Keratinocyte (primary cell): ENCODE results near the gene TMEM151A. TPM values are rescaled to one million over a fixed set of nuclear protein-coding genes. Genes with fewer than 3 reads are reported as not detected.

ENCODE experiments used
- DNase-seq: peaks from one replicate; pipeline ENCODE4 v3.0.0-alpha.2; 2011; ENCODE audit warnings: low read depth, missing footprints, low spot score
- FAIRE-seq: peaks from 2 replicates; lab custom pipeline; 2011; peaks lifted over from hg19 to GRCh38; lab: Jason Lieb, UNC
- H2AFZ ChIP-seq: 2 replicates; pipeline ENCODE4 v1.6.0; 2012; ENCODE audit warnings: low read length, control low read depth, inconsistent platforms; ENCODE audit not compliant: control insufficient read depth
- H3K27ac ChIP-seq: 2 replicates; pipeline ENCODE4 v1.5.1; 2011; ENCODE audit warnings: low read length; ENCODE audit not compliant: control insufficient read depth, insufficient read depth
- H3K27me3 ChIP-seq: 3 replicates; pipeline ENCODE4 v1.6.0; 2011; ENCODE audit warnings: low read length; ENCODE audit not compliant: control insufficient read depth, insufficient read depth; ENCODE audit errors: extremely low read depth
- H3K36me3 ChIP-seq, 2 experiments: 2 replicates in 1 of 2; 3 replicates in 1 of 2; pipeline ENCODE4 v1.5.1; 2011; ENCODE audit warnings: low read length in 2 of 2, mild to moderate bottlenecking in 1 of 2; ENCODE audit not compliant: control insufficient read depth in 2 of 2, insufficient read depth in 2 of 2; ENCODE audit errors: extremely low read depth in 1 of 2
- H3K4me1 ChIP-seq: 3 replicates; pipeline ENCODE4 v1.5.1; 2011; ENCODE audit warnings: low read length; ENCODE audit not compliant: control insufficient read depth, insufficient read depth; ENCODE audit errors: extremely low read depth
- H3K4me2 ChIP-seq: 3 replicates; pipeline ENCODE4 v1.6.0; 2011; ENCODE audit warnings: low read depth, low read length; ENCODE audit not compliant: control insufficient read depth, insufficient read depth; ENCODE audit errors: extremely low read depth
- H3K4me3 ChIP-seq, 3 experiments: fragments of 200-600 bp in 1 of 3; sonication (generic) in 1 of 3; 2 replicates in 2 of 3; 3 replicates in 1 of 3; pipeline ENCODE4 v1.5.1; 2011 to 2016; ENCODE audit warnings: low read length in 3 of 3, mild to moderate bottlenecking in 3 of 3, control low read depth in 2 of 3, inconsistent platforms in 1 of 3, low read depth in 1 of 3, mixed read lengths in 1 of 3, mixed run types in 1 of 3, moderate library complexity in 1 of 3; ENCODE audit not compliant: control insufficient read depth in 2 of 3, insufficient read depth in 2 of 3; ENCODE audit errors: extremely low read depth in 1 of 3
- H3K79me2 ChIP-seq: 2 replicates; pipeline ENCODE4 v1.6.0; 2012; ENCODE audit warnings: low read length; ENCODE audit not compliant: control insufficient read depth, insufficient read depth
- H3K9ac ChIP-seq: 3 replicates; pipeline ENCODE4 v1.6.0; 2011; ENCODE audit warnings: low read length; ENCODE audit not compliant: control insufficient read depth, insufficient read depth; ENCODE audit errors: extremely low read depth
- H3K9me1 ChIP-seq: 3 replicates; pipeline ENCODE4 v1.6.0; 2011; ENCODE audit warnings: low read length; ENCODE audit not compliant: control insufficient read depth, insufficient read depth; ENCODE audit errors: extremely low read depth
- H3K9me3 ChIP-seq: 2 replicates; pipeline ENCODE4 v1.5.1; 2012; ENCODE audit warnings: low read depth, low read length; ENCODE audit not compliant: control insufficient read depth
- H4K20me1 ChIP-seq: 3 replicates; pipeline ENCODE4 v1.6.0; 2011; ENCODE audit warnings: low read length; ENCODE audit not compliant: control insufficient read depth, insufficient read depth; ENCODE audit errors: extremely low read depth
- CTCF ChIP-seq, 3 experiments: IDR thresholded peaks in 1 of 3; conservative IDR thresholded peaks in 1 of 3; optimal IDR thresholded peaks in 1 of 3; 2 replicates in 2 of 3; 3 replicates in 1 of 3; pipeline versions ENCODE3 to v1.5.1; 2011; ENCODE audit warnings: low read length in 3 of 3, mild to moderate bottlenecking in 3 of 3, moderate library complexity in 2 of 3, control low read depth in 1 of 3, inconsistent platforms in 1 of 3; ENCODE audit not compliant: insufficient read depth in 2 of 3; ENCODE audit errors: extremely low read depth in 1 of 3
- EZH2 ChIP-seq: IDR thresholded peaks from one replicate; pipeline ENCODE4 v1.6.1; 2012; ENCODE audit warnings: inconsistent platforms, mild to moderate bottlenecking, low read length, moderate library complexity
- dilution Hi-C: fragments of 300-500 bp; cut with MboI; formaldehyde crosslinking; loops from one replicate; pipeline ENCODE4 v1.7.0; 2020; ENCODE audit warnings: low sequenced_read_pairs; ENCODE audit not compliant: extremely low pct_ligation_motif_present
- polyA plus RNA-seq, 5 experiments: library from polyadenylated mRNA; depleted of rRNA in 3 of 5; stranded (reverse) in 3 of 5; stranded (forward) in 1 of 5; unstranded in 1 of 5; fragments of >200 nt; gene quantifications; 1 replicate in 1 of 5; 2 replicates in 3 of 5; 3 replicates in 1 of 5; pipeline versions ENCODE4 v1.2.1 to v1.2.3, GENCODE V29; 2011 to 2012; ENCODE audit warnings: missing spikeins in 2 of 5, low read depth in 1 of 5, low replicate concordance in 1 of 5

TMEM151A gene
- polyA plus RNA-seq, 1 donor (not counting 4 experiments of a cell fraction or from before 2014, with no cell fraction given) = not detected

GRCh38 chr11:66287889-66288670, 3.6 kb upstream of the TMEM151A start:
- Histone ChIP-seq H3K27me3 (peaks cover 20% of the 10 kb centered on the region), H2AFZ (peak overlapping the region; percentile 70), H3K4me1 (peaks cover 16% of the 10 kb centered on the region), H4K20me1 (peaks cover 3% of the 10 kb centered on the region), H3K4me2 (peak overlapping the region; percentile 98), H3K9ac (peak overlapping the region; percentile 96), H3K4me3 (peak overlapping the region; percentile 76 to 91 (median 85)), H3K36me3 (peaks cover 9 to 11% of the 10 kb centered on the region in 2 experiments), H3K9me3 (no peaks in the 10 kb centered on the region), H3K9me1 (no peaks in the 10 kb centered on the region), H3K27ac (peak overlapping the region; percentile 75), H3K79me2 (peaks cover 27% of the 10 kb centered on the region)
- dilution Hi-C loops = no loop called here
- FAIRE-seq (no peak), DNase-seq (no peak)
- TF ChIP-seq EZH2 (no peak), CTCF (optimal IDR thresholded peaks at IDR 0.05 in 1 of 3, IDR thresholded peaks at IDR 0.05 in 1 of 3, conservative IDR thresholded peaks at IDR 0.05 in 1 of 3; ENCODE audit: extremely low read depth in 1 of 3, insufficient read depth in 2 of 3, low read length in 3 of 3) (no peak)

DNA sequence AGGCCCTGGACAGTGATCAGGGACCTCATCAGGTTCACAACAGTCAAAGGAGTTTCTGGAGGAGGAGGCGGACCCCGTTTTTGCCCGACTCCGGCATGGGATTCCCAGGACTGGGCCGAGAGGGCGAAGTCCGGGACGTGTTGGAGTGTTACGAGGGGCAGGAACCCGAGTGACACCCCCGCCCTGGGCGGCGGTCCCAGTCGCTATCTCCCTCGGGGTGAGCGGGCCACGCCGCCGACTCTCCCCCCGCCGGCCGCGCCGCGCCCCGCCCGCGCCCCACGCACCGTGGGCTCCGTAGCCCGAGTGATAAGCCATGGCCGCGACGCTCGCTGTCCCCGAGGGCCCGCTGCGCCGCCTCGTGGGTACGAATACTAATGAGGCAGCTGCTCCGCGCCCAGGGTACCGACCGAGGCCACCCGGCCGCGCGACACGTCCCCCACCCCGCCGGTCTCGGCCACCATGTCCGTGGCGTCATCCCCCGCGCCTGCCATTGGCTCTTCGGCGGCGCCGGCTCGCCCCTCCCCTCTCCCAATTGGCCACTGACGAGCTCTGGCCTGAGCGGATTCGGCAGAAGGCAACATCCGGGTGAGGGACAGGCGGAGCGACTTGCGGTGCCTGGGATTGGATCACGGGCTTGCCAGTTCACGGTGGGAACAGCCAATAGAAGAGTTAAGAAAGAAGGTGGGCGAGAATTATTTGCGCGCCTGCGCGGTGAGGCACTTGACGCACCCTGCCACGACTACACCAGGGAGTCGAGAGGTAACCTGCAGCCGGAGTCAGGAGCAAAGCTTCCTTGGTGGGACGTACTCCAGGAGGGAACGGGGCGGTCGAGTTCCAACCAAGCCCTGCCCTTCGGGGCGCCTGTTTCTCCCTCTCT, 2.8 kb upstream of the TMEM151A start, which contains the start of gene YIF1A:
YIF1A (minus strand) TSS at position 473 of the 877 bp plus-strand sequence; CDS start at position 315, 158 bp downstream.
- H3K9ac ChIP-seq = peak within 1 kb of the TSS; percentile 96
- peaks cover 16% of the 10 kb centered on the region for H3K4me1 ChIP-seq
- TF ChIP-seq CTCF (optimal IDR thresholded peaks at IDR 0.05 in 1 of 3, IDR thresholded peaks at IDR 0.05 in 1 of 3, conservative IDR thresholded peaks at IDR 0.05 in 1 of 3; ENCODE audit: extremely low read depth in 1 of 3, insufficient read depth in 2 of 3, low read length in 3 of 3) (peak in 1 of 3 experiments; percentile 21), EZH2 (no peak)
- dilution Hi-C loops = no loop called here
- H3K36me3 ChIP-seq = peaks cover 9 to 11% of the 10 kb centered on the region in 2 experiments
- peaks cover 27% of the 10 kb centered on the region for H3K79me2 ChIP-seq
- peaks cover 23% of the 10 kb centered on the region for H3K27me3 ChIP-seq
- FAIRE-seq = peak; percentile 98
- H3K9me3 ChIP-seq = no peaks in the 10 kb centered on the region
- H3K4me3 ChIP-seq = peak within 1 kb of the TSS; percentile 76 to 91 (median 85)
- H3K27ac ChIP-seq = peak within 1 kb of the TSS; percentile 75
- peak within 1 kb of the TSS; percentile 98 for H3K4me2 ChIP-seq
- peak; percentile 99 for DNase-seq
- peak within 1 kb of the TSS; percentile 70 for H2AFZ ChIP-seq
- H4K20me1 ChIP-seq = no peaks in the 10 kb centered on the region
- H3K9me1 ChIP-seq = no peaks in the 10 kb centered on the region
